MCF 10A (cell line): ENCODE results near the gene GDPD1. TPM values are rescaled to one million over a fixed set of nuclear protein-coding genes. Genes with fewer than 3 reads are reported as not detected.

Experiments
- BruUV-seq: library from RNA; stranded (reverse); fragments of 400-500 nt; replicated peaks from 2 replicates; lab custom pipeline; 2021; lab: Mats Ljungman, UMichigan
- CTCF ChIA-PET: fragments of 300-600 bp; sonication (Branson Sonifier 250); formaldehyde crosslinking; extraction: SDS; loops from one replicate; lab custom pipeline; 2021; ENCODE audit warnings: antibody characterized with exemption, inconsistent platforms; lab: Yijun Ruan, JAX
- POLR2A ChIA-PET: fragments of 300-600, 350-650 bp; sonication (Branson Sonifier 250); formaldehyde crosslinking; extraction: SDS; loops from one replicate; lab custom pipeline; 2020; ENCODE audit warnings: antibody characterized with exemption, inconsistent platforms; lab: Yijun Ruan, JAX
- DNase-seq: peaks from one replicate; pipeline ENCODE4 v3.0.0-alpha.2; 2018; ENCODE audit not compliant: unreplicated experiment
- H3K27ac Mint-ChIP-seq: one replicate; pipeline ENCODE4 v1.8.0; 2022; ENCODE audit warnings: mild to moderate bottlenecking, low read depth, mixed read lengths; ENCODE audit not compliant: unreplicated experiment
- H3K27me3 Mint-ChIP-seq: one replicate; pipeline ENCODE4 v1.8.0; 2022; ENCODE audit warnings: mixed read lengths; ENCODE audit not compliant: insufficient read depth, unreplicated experiment
- H3K36me3 Mint-ChIP-seq: one replicate; pipeline ENCODE4 v1.8.0; 2022; ENCODE audit warnings: mild to moderate bottlenecking, moderate library complexity, mixed read lengths; ENCODE audit not compliant: insufficient read depth, unreplicated experiment
- H3K4me1 Mint-ChIP-seq: one replicate; pipeline ENCODE4 v1.8.0; 2022; ENCODE audit warnings: mixed read lengths; ENCODE audit not compliant: insufficient read depth, unreplicated experiment
- H3K4me3 Mint-ChIP-seq: one replicate; pipeline ENCODE4 v1.8.0; 2022; ENCODE audit warnings: mild to moderate bottlenecking, moderate library complexity, mixed read lengths; ENCODE audit not compliant: unreplicated experiment
- H3K9me3 Mint-ChIP-seq: one replicate; pipeline ENCODE4 v1.8.0; 2022; ENCODE audit warnings: mixed read lengths; ENCODE audit not compliant: unreplicated experiment
- intact Hi-C: fragments of 100-400 bp; cut with micrococcal nuclease; formaldehyde crosslinking; loops from 2 replicates; pipeline ENCODE4 v1.14.1; 2022
- total RNA-seq: library from RNA; stranded (reverse); gene quantifications from 2 replicates; pipeline ENCODE4 v1.2.3, GENCODE V29; 2022
- TF ChIP-seq, protein P1 (sequence below): fragments of 200-600 bp; IDR thresholded peaks from one replicate; pipeline ENCODE4 v1.8.0; 2022; ENCODE audit warnings: antibody characterized with exemption, mild to moderate bottlenecking; ENCODE audit not compliant: unreplicated experiment

GDPD1 gene
- total RNA-seq, 1 experiment from 2014 or later, result 2.9 TPM

- TF ChIP-seq, protein P1, sequence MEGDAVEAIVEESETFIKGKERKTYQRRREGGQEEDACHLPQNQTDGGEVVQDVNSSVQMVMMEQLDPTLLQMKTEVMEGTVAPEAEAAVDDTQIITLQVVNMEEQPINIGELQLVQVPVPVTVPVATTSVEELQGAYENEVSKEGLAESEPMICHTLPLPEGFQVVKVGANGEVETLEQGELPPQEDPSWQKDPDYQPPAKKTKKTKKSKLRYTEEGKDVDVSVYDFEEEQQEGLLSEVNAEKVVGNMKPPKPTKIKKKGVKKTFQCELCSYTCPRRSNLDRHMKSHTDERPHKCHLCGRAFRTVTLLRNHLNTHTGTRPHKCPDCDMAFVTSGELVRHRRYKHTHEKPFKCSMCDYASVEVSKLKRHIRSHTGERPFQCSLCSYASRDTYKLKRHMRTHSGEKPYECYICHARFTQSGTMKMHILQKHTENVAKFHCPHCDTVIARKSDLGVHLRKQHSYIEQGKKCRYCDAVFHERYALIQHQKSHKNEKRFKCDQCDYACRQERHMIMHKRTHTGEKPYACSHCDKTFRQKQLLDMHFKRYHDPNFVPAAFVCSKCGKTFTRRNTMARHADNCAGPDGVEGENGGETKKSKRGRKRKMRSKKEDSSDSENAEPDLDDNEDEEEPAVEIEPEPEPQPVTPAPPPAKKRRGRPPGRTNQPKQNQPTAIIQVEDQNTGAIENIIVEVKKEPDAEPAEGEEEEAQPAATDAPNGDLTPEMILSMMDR, result no peak
- intact Hi-C loops, result loop anchor here (10.0 kb wide), 2 partner anchors 429 to 719 kb away; no protein-coding TSS in a partner anchor
- BruUV-seq, result no TSS peak
- Mint-ChIP-seq H3K27ac (no peak overlapping the region), H3K4me3 (no peak overlapping the region), H3K27me3 (no peaks in the 10 kb centered on the region), H3K36me3 (no peaks in the 10 kb centered on the region), H3K4me1 (peaks cover 2% of the 10 kb centered on the region), H3K9me3 (no peaks in the 10 kb centered on the region)
- POLR2A ChIA-PET, result interaction anchor here (0.6 kb wide), 1 partner anchor 226 kb away, joined by 3 read pairs; no protein-coding TSS in a partner anchor
- no peak for DNase-seq
- CTCF ChIA-PET, result interaction anchor here (0.5 to 9.8 kb wide), 5 partner anchors 17 to 329 kb away, joined by 3 to 227 read pairs (median 3); no protein-coding TSS in a partner anchor
Measured at GRCh38 chr17:59315866-59316265, 95.6 kb downstream of the GDPD1 start.

Other genes with a start within 250 kb of the GDPD1 start
- 38.9 and 39.8 TPM in 2 replicates for gene TRIM37, start 113.6 kb upstream of the GDPD1 start, total RNA-seq
- 54.6 and 57.5 TPM in 2 replicates for gene SKA2, start 65.3 kb upstream of the GDPD1 start, total RNA-seq
- gene PRR11, start 64.8 kb upstream of the GDPD1 start, total RNA-seq, result 35.7 and 48.5 TPM in 2 replicates
- gene SMG8, start 10.5 kb upstream of the GDPD1 start, total RNA-seq, result 12.0 and 15.1 TPM in 2 replicates
- gene YPEL2, start 111.1 kb downstream of the GDPD1 start, total RNA-seq, result 1.9 and 2.1 TPM in 2 replicates